DND-41 (cell line): Measurements from ENCODE around the gene ANKRD55.
"Not testable (repeated sequence)": the region's sequence is repeated elsewhere in the genome, so short reads cannot be mapped to it uniquely, and the experiment has no call there.

Source experiments
- EZH2 ChIP-seq: IDR thresholded peaks from 3 replicates; pipeline ENCODE4 v1.6.1; 2012; ENCODE audit warnings: borderline replicate concordance, low read depth, mild to moderate bottlenecking, moderate library complexity, low read length, inconsistent platforms; ENCODE audit not compliant: severe bottlenecking
- TF ChIP-seq, protein P1 (sequence below): IDR thresholded peaks from 2 replicates; pipeline ENCODE4 v1.5.1; 2012; ENCODE audit warnings: borderline replicate concordance, low read length, moderate library complexity, mild to moderate bottlenecking; ENCODE audit not compliant: poor library complexity, severe bottlenecking; ENCODE audit errors: extremely low read depth

DNA sequence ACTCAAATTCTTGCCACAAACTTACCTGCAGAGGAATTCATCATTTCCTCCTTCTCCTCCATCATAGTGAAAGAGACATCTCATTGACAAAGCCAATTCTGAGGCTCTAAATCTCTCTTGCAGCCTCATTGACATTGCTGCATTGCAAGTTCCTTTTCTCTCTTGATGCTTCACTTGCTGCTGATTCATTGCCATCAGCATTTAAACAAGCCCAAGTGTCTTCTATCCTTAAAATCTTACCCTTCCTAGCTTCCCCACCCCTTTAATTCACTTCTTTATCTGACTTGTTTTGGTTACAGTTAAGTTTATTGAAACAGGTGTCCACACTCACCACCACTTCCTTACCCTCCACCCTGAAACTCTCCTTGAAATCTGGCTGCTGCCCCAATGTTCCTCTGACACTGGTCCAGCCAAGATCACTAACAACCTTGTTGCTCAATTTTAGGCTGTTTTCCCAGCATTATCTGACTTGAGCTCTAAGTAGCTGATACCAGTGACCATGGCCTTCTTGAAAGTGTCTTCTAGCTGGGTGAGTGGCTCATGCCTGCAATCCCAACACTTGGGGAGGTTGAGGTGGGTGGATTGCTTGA lies 152.0 kb downstream of the ANKRD55 start:
- TF ChIP-seq, protein P1, sequence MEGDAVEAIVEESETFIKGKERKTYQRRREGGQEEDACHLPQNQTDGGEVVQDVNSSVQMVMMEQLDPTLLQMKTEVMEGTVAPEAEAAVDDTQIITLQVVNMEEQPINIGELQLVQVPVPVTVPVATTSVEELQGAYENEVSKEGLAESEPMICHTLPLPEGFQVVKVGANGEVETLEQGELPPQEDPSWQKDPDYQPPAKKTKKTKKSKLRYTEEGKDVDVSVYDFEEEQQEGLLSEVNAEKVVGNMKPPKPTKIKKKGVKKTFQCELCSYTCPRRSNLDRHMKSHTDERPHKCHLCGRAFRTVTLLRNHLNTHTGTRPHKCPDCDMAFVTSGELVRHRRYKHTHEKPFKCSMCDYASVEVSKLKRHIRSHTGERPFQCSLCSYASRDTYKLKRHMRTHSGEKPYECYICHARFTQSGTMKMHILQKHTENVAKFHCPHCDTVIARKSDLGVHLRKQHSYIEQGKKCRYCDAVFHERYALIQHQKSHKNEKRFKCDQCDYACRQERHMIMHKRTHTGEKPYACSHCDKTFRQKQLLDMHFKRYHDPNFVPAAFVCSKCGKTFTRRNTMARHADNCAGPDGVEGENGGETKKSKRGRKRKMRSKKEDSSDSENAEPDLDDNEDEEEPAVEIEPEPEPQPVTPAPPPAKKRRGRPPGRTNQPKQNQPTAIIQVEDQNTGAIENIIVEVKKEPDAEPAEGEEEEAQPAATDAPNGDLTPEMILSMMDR, result not testable (repeated sequence)
- not testable (repeated sequence) for TF ChIP-seq EZH2
